HepG2 (cell line): ENCODE measurements around the gene PPM1H. TPM values are rescaled to one million over a fixed set of nuclear protein-coding genes. Genes with fewer than 3 reads are reported as not detected.

Experiments used
- ELF4 ChIP-seq: sonication (generic); formaldehyde crosslinking; IDR thresholded peaks from 2 replicates; pipeline ENCODE4 v1.5.0; 2020; ENCODE audit warnings: missing genetic modification reagents, mild to moderate bottlenecking, moderate library complexity, borderline replicate concordance
- FOXP1 ChIP-seq, 2 experiments: fragments of 450-650 bp in 1 of 2; IDR thresholded peaks; 2 replicates each; pipeline ENCODE4 v1.6.1; 2017 to 2018; ENCODE audit warnings: antibody characterized with exemption in 1 of 2
- MBD4 ChIP-seq: IDR thresholded peaks from 2 replicates; pipeline ENCODE4 v1.6.1; 2012; ENCODE audit warnings: low read length, inconsistent platforms, borderline replicate concordance
- RBM39 ChIP-seq: fragments of 200-400 bp; formaldehyde crosslinking; IDR thresholded peaks from one replicate; pipeline ENCODE4 v1.6.1; 2018; ENCODE audit warnings: antibody characterized with exemption, mild to moderate bottlenecking, low read depth, low read length; ENCODE audit not compliant: poor library complexity, severe bottlenecking
- RELA ChIP-seq: sonication (generic); formaldehyde crosslinking; IDR thresholded peaks from 2 replicates; pipeline ENCODE4 v1.4.0; 2020; ENCODE audit warnings: missing genetic modification reagents
- RORA ChIP-seq: sonication (generic); formaldehyde crosslinking; IDR thresholded peaks from 2 replicates; pipeline ENCODE4 v1.5.0; 2020; ENCODE audit warnings: mild to moderate bottlenecking, missing genetic modification reagents, moderate library complexity
- SAP130 ChIP-seq: IDR thresholded peaks from 2 replicates; pipeline ENCODE4 v1.6.1; 2016; ENCODE audit warnings: low read depth
- SMARCE1 ChIP-seq: fragments of 450-650 bp; IDR thresholded peaks from 2 replicates; pipeline ENCODE4 v1.6.1; 2017; ENCODE audit warnings: borderline replicate concordance
- SP2 ChIP-seq: sonication (generic); formaldehyde crosslinking; IDR thresholded peaks from 2 replicates; pipeline ENCODE4 v1.5.1; 2020; ENCODE audit warnings: mild to moderate bottlenecking, missing genetic modification reagents
- SP4 ChIP-seq: sonication (generic); formaldehyde crosslinking; IDR thresholded peaks from 2 replicates; pipeline ENCODE4 v1.8.1; 2023; ENCODE audit warnings: mild to moderate bottlenecking, missing genetic modification reagents
- SUZ12 ChIP-seq: fragments of 150-350 bp; IDR thresholded peaks from 2 replicates; pipeline ENCODE4 v1.6.1; 2014; ENCODE audit warnings: low read depth, low read length
- TCF7L2 ChIP-seq: IDR thresholded peaks from 2 replicates; pipeline ENCODE4 v1.6.1; 2011; ENCODE audit warnings: mild to moderate bottlenecking, low read depth, low read length, moderate library complexity
- THYN1 ChIP-seq: sonication (generic); formaldehyde crosslinking; IDR thresholded peaks from 2 replicates; pipeline ENCODE4 v1.8.1; 2023; ENCODE audit warnings: low read depth, mild to moderate bottlenecking, moderate library complexity, missing genetic modification reagents, borderline replicate concordance
- ZKSCAN8 ChIP-seq: IDR thresholded peaks from 2 replicates; pipeline ENCODE4 v1.6.1; 2016; ENCODE audit warnings: borderline replicate concordance, missing genetic modification reagents, missing compliant biosample characterization
- ZNF235 ChIP-seq: sonication (generic); formaldehyde crosslinking; IDR thresholded peaks from 2 replicates; pipeline ENCODE4 v1.8.1; 2023; ENCODE audit warnings: mild to moderate bottlenecking, missing genetic modification reagents, borderline replicate concordance
- ZNF296 ChIP-seq: sonication (generic); formaldehyde crosslinking; conservative IDR thresholded peaks from 2 replicates; pipeline ENCODE4 v1.5.0; 2020; ENCODE audit warnings: mild to moderate bottlenecking, missing genetic modification reagents
- polyA plus RNA-seq, 8 experiments: library from polyadenylated mRNA; depleted of rRNA in 3 of 8; stranded (reverse) in 7 of 8; unstranded in 1 of 8; fragments of >200 nt; fragmentation: Illumina TruSeq in 4 of 8; extraction: Trizol in 4 of 8; gene quantifications; 2 replicates each; pipeline versions ENCODE4 v1.2.1 to v1.2.3, GENCODE V29; 2011 to 2016; ENCODE audit warnings: low read depth in 4 of 8, missing spikeins in 1 of 8, mixed read lengths in 1 of 8; ENCODE audit not compliant: insufficient read depth in 1 of 8
- total RNA-seq, 5 experiments: library from RNA; depleted of rRNA; stranded (reverse); fragments of >200 nt; fragmentation: Illumina TruSeq; extraction: Trizol; gene quantifications; 2 replicates each; pipeline ENCODE4 v1.2.3, GENCODE V29; 2016; ENCODE audit warnings: low read depth in 1 of 5
- TF ChIP-seq, protein P1 (sequence below): fragments of 450-650 bp; IDR thresholded peaks from 2 replicates; pipeline ENCODE4 v1.6.1; 2017; ENCODE audit warnings: mild to moderate bottlenecking
- TF ChIP-seq, protein P2 (sequence below): sonication (generic); formaldehyde crosslinking; IDR thresholded peaks from 2 replicates; pipeline ENCODE4 v1.4.0; 2020; ENCODE audit warnings: missing genetic modification reagents
- TF ChIP-seq, protein P3 (sequence below): sonication (generic); formaldehyde crosslinking; IDR thresholded peaks from 2 replicates; pipeline ENCODE4 v1.4.0; 2020; ENCODE audit warnings: missing genetic modification reagents
- TF ChIP-seq, protein P4 (sequence below): sonication (generic); formaldehyde crosslinking; IDR thresholded peaks from 2 replicates; pipeline ENCODE4 v1.4.0; 2020; ENCODE audit warnings: missing genetic modification reagents, borderline replicate concordance

The PPM1H gene
- total and polyA plus RNA-seq, 2 of the 13 experiments (the other 11 are each of a cell fraction or from before 2014, with no cell fraction given), result 29.1 to 38.1 TPM

DNA sequence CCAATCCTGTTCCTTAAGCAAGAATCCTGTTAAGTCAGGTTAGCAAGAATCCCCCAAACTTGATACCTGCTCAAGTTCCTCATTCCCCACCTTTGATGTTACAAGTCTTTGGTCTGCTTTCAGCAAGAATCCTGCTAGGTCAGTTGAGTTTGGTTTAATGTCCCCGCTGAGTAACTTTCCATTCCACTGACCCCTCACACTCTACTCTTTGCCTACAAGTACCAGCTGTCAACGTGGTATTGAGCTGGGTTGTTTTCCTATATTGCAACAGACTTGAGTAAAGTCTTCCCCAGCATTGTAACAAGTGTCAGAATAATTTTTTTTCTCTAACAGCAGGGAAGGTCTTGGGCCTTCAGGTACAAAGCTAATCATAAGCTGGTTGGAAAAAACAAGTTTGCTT, 6.3 kb downstream of the PPM1H start (continued):
- TF ChIP-seq, protein P1, sequence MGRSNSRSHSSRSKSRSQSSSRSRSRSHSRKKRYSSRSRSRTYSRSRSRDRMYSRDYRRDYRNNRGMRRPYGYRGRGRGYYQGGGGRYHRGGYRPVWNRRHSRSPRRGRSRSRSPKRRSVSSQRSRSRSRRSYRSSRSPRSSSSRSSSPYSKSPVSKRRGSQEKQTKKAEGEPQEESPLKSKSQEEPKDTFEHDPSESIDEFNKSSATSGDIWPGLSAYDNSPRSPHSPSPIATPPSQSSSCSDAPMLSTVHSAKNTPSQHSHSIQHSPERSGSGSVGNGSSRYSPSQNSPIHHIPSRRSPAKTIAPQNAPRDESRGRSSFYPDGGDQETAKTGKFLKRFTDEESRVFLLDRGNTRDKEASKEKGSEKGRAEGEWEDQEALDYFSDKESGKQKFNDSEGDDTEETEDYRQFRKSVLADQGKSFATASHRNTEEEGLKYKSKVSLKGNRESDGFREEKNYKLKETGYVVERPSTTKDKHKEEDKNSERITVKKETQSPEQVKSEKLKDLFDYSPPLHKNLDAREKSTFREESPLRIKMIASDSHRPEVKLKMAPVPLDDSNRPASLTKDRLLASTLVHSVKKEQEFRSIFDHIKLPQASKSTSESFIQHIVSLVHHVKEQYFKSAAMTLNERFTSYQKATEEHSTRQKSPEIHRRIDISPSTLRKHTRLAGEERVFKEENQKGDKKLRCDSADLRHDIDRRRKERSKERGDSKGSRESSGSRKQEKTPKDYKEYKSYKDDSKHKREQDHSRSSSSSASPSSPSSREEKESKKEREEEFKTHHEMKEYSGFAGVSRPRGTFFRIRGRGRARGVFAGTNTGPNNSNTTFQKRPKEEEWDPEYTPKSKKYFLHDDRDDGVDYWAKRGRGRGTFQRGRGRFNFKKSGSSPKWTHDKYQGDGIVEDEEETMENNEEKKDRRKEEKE, result no peak
- TF ChIP-seq THYN1 (CRISPR knock-in tag), result no peak
- TF ChIP-seq, protein P2, sequence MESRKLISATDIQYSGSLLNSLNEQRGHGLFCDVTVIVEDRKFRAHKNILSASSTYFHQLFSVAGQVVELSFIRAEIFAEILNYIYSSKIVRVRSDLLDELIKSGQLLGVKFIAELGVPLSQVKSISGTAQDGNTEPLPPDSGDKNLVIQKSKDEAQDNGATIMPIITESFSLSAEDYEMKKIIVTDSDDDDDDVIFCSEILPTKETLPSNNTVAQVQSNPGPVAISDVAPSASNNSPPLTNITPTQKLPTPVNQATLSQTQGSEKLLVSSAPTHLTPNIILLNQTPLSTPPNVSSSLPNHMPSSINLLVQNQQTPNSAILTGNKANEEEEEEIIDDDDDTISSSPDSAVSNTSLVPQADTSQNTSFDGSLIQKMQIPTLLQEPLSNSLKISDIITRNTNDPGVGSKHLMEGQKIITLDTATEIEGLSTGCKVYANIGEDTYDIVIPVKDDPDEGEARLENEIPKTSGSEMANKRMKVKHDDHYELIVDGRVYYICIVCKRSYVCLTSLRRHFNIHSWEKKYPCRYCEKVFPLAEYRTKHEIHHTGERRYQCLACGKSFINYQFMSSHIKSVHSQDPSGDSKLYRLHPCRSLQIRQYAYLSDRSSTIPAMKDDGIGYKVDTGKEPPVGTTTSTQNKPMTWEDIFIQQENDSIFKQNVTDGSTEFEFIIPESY (CRISPR knock-in tag), result 0 out of 2 replicates have a peak, but pooled peaks have one; percentile 36
- no peak for TF ChIP-seq ZNF296
- TF ChIP-seq ELF4 (CRISPR knock-in tag), result no peak
- TF ChIP-seq RORA, result no peak
- TF ChIP-seq ZNF235 (CRISPR knock-in tag), result no peak
- TF ChIP-seq FOXP1 (IDR thresholded peaks at IDR 0.05), result no peak
- peak; percentile 28; the same call in 1 of the 2 replicates for TF ChIP-seq FOXP1 (CRISPR knock-in tag; IDR thresholded peaks at IDR 0.05)
- TF ChIP-seq ZKSCAN8 (CRISPR knock-in tag), result no peak
- TF ChIP-seq SP2 (CRISPR knock-in tag), result no peak
- TF ChIP-seq, protein P3, sequence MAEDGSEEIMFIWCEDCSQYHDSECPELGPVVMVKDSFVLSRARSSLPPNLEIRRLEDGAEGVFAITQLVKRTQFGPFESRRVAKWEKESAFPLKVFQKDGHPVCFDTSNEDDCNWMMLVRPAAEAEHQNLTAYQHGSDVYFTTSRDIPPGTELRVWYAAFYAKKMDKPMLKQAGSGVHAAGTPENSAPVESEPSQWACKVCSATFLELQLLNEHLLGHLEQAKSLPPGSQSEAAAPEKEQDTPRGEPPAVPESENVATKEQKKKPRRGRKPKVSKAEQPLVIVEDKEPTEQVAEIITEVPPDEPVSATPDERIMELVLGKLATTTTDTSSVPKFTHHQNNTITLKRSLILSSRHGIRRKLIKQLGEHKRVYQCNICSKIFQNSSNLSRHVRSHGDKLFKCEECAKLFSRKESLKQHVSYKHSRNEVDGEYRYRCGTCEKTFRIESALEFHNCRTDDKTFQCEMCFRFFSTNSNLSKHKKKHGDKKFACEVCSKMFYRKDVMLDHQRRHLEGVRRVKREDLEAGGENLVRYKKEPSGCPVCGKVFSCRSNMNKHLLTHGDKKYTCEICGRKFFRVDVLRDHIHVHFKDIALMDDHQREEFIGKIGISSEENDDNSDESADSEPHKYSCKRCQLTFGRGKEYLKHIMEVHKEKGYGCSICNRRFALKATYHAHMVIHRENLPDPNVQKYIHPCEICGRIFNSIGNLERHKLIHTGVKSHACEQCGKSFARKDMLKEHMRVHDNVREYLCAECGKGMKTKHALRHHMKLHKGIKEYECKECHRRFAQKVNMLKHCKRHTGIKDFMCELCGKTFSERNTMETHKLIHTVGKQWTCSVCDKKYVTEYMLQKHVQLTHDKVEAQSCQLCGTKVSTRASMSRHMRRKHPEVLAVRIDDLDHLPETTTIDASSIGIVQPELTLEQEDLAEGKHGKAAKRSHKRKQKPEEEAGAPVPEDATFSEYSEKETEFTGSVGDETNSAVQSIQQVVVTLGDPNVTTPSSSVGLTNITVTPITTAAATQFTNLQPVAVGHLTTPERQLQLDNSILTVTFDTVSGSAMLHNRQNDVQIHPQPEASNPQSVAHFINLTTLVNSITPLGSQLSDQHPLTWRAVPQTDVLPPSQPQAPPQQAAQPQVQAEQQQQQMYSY (CRISPR knock-in tag), result no peak
- no peak for TF ChIP-seq SMARCE1
- TF ChIP-seq SAP130 (CRISPR knock-in tag), result peak; percentile 76
- TF ChIP-seq SUZ12, result no peak
- no peak for TF ChIP-seq MBD4
- TF ChIP-seq RELA (CRISPR knock-in tag), result no peak
- no peak for TF ChIP-seq TCF7L2
- TF ChIP-seq SP4, result no peak
- no peak for TF ChIP-seq RBM39
- TF ChIP-seq, protein P4, sequence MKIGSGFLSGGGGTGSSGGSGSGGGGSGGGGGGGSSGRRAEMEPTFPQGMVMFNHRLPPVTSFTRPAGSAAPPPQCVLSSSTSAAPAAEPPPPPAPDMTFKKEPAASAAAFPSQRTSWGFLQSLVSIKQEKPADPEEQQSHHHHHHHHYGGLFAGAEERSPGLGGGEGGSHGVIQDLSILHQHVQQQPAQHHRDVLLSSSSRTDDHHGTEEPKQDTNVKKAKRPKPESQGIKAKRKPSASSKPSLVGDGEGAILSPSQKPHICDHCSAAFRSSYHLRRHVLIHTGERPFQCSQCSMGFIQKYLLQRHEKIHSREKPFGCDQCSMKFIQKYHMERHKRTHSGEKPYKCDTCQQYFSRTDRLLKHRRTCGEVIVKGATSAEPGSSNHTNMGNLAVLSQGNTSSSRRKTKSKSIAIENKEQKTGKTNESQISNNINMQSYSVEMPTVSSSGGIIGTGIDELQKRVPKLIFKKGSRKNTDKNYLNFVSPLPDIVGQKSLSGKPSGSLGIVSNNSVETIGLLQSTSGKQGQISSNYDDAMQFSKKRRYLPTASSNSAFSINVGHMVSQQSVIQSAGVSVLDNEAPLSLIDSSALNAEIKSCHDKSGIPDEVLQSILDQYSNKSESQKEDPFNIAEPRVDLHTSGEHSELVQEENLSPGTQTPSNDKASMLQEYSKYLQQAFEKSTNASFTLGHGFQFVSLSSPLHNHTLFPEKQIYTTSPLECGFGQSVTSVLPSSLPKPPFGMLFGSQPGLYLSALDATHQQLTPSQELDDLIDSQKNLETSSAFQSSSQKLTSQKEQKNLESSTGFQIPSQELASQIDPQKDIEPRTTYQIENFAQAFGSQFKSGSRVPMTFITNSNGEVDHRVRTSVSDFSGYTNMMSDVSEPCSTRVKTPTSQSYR, result no peak
